Stimulated activated naive CD8-positive, alpha-beta T cell treated with anti-CD3 and anti-CD28 coated beads, Interleukin-15, amount 100 ng/mL, for 72 hours (primary cell): ENCODE results near the gene HAUS3.

Experiments
- ATAC-seq: fragments of 150-1000 bp; cut with Tn5 transposase; 2 replicates; pipeline ENCODE4 v1.10.0; 2021; ENCODE audit warnings: mild to moderate bottlenecking, moderate library complexity
- DNase-seq, 2 donors: peaks; one replicate each; pipeline ENCODE4 v3.0.0; 2021 to 2022
- H3K27ac Mint-ChIP-seq, 2 donors: one replicate each; pipeline ENCODE4 v1.8.0; 2022; ENCODE audit warnings: mild to moderate bottlenecking in 2 of 2, mixed read lengths in 2 of 2, moderate library complexity in 2 of 2
- H3K27me3 Mint-ChIP-seq: one replicate; pipeline ENCODE4 v1.8.0; 2022; ENCODE audit warnings: mixed read lengths
- H3K4me1 Mint-ChIP-seq: one replicate; pipeline ENCODE4 v1.8.0; 2022; ENCODE audit warnings: mild to moderate bottlenecking, mixed read lengths
- H3K4me3 Mint-ChIP-seq, 2 donors: one replicate each; pipeline ENCODE4 v1.8.0; 2022; ENCODE audit warnings: mild to moderate bottlenecking in 2 of 2, mixed read lengths in 2 of 2, moderate library complexity in 1 of 2
- H3K9me3 Mint-ChIP-seq, 2 donors: one replicate each; pipeline ENCODE4 v1.8.0; 2022; ENCODE audit warnings: mixed read lengths in 2 of 2

The HAUS3 gene, protein sequence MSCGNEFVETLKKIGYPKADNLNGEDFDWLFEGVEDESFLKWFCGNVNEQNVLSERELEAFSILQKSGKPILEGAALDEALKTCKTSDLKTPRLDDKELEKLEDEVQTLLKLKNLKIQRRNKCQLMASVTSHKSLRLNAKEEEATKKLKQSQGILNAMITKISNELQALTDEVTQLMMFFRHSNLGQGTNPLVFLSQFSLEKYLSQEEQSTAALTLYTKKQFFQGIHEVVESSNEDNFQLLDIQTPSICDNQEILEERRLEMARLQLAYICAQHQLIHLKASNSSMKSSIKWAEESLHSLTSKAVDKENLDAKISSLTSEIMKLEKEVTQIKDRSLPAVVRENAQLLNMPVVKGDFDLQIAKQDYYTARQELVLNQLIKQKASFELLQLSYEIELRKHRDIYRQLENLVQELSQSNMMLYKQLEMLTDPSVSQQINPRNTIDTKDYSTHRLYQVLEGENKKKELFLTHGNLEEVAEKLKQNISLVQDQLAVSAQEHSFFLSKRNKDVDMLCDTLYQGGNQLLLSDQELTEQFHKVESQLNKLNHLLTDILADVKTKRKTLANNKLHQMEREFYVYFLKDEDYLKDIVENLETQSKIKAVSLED

DNA sequence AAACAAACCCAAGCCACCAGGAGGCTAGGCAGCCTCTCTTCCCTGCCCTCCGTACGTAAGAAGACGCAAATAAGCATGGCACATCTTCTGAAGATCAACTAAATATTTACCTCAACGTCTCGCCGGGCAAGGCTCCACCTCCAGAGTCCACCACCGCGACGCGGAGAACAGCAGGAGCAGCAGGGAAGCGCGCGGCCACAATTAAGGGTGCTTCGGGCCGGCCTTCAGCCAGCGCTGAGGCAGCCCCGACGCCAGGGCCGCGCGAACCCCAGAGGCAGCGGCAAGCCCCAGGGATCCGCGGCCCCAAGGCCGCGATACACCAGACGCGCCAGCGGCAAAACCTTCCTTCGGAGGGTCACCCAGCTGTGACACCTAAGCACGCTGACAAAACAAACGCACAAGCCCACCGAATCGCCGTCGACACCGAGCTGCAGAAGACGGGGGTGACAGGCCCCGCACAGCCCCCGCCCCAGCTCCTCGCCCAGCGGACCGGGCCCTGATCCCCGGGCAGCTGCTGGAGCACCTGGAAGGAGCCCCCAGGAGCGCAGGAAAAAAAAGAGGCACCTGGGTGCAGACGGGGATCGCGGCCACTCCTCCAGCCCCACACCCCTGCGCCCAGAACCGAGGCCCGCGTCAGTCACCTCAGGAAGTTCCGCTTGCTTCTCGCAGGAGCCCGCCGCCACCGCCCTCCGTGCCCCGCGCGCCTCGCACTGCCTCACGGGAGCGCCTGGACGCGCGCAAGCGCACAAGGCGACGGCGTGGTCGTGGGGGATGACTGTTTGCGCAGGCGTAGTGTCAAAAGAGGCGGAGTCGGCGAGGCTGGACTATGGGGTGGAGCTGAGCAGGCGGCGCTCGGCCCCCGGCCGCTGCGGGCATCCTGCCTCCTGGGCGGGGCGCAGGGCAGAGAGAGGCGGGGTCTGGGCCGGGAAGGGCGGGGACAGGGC, at the start of gene HAUS3, which contains the start of gene POLN:
Gene HAUS3 (minus strand): TSS at position 712 of the 944 bp plus-strand sequence. CDS start 1,175 bp downstream, outside the sequence.
Gene POLN (minus strand): TSS at position 712 of the 944 bp plus-strand sequence. CDS start 12,890 bp downstream, outside the sequence.
- H3K27ac Mint-ChIP-seq, result peak within 1 kb of the TSS; percentile 91 to 97
- no peaks in the 10 kb centered on the region for H3K27me3 Mint-ChIP-seq
- DNase-seq (peak; percentile 100), ATAC-seq (peak; percentile 92)
- peak within 1 kb of the TSS; percentile 88 to 96 for H3K4me3 Mint-ChIP-seq
- H3K4me1 Mint-ChIP-seq, result peaks cover 67% of the 10 kb centered on the region
- H3K9me3 Mint-ChIP-seq, result no peaks in the 10 kb centered on the region

DNA sequence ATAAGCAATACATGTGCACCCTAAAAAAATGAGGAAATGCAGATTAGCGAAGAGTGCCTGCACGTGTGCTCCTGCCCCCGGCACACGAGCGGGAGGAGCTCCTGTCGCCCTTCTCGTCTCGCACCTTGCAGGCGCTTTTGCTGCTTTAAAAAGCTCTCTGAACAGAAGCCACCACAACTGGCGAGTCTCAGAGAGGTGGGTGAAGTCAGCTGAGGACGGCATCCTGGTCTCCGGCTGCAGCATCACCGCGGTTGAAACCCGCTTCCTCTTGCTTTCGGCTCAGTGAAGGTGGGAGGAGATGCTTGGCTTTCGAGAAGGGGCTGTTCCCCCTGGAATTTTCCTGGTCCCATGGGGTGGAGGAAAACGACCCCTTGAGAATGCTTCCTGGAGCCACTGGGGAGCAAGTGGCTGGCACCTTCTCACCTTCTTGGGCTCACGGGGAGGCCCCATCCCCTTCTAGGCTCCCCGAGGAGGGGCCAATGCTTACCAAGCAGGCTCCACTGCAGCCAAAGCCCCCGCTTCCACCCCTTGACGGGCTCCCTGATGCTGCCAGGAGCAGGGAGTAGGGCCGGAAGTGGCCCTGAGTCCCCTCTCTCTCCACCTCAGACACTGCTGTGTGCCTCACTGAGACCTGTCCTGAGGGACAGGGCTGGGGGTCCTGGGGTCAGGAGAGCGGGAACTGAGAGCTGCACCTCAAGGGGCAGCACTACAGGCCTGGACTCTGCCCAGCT, 49.2 kb upstream of the HAUS3 start:
- peak overlapping the region in 1 of 2 donors; percentile 95 for H3K27ac Mint-ChIP-seq
- H3K27me3 Mint-ChIP-seq, result no peaks in the 10 kb centered on the region
- peaks cover 53% of the 10 kb centered on the region for H3K4me1 Mint-ChIP-seq
- H3K9me3 Mint-ChIP-seq, result no peaks in the 10 kb centered on the region
- DNase-seq, result peak; percentile 46 to 58
- peak; percentile 87 for ATAC-seq
- peak overlapping the region; percentile 75 to 86 for H3K4me3 Mint-ChIP-seq

DNA sequence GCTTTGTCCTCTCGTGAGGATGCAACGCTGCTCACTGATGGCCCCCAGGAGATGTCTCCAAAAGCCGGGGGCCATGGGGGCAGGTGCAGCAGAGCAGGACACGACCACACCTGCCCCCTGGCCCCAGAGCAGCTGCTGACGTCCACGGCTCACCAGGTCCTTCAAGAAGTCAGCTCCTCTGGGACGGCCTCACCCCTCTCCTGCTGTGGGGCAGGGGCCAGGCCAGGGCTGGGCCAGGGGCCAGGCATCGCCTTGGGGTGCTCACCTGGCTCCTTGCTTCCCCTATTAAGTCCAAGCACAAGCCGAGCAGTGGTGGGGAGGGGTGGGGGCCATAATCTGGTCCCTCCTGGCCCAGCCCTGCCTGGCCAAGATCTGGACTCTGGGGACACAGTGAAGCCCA, 48.6 kb upstream of the HAUS3 start:
- Mint-ChIP-seq H3K9me3 (no peaks in the 10 kb centered on the region), H3K27me3 (no peaks in the 10 kb centered on the region), H3K4me1 (peaks cover 50% of the 10 kb centered on the region), H3K4me3 (peak overlapping the region; percentile 75 to 86), H3K27ac (peak overlapping the region in 1 of 2 donors; percentile 95)
- peak; percentile 16 for ATAC-seq
- DNase-seq, result peak in 1 of 2 donors; percentile 7

DNA sequence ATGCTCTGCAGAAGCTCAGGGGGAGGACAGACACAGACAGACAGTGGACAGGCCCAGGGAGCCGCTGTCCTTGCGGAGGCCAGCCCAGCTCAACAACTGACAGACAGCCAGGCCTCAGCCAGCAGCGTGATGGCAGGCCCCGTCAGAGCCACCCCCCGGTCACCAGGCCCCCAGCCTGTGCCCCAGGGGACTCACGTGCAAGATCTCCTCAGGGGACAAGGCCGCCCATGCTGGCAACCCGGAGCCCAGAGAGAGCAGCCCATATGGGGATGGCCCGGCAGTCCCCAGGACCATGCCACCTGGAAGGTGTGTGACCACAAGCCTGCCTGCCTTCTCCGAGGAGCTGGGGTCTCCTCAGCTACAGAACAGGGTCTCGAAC, 48.0 kb upstream of the HAUS3 start:
- no peak for ATAC-seq
- peak in 1 of 2 donors; percentile 8 for DNase-seq
- Mint-ChIP-seq H3K27ac (no peak overlapping the region), H3K4me1 (peaks cover 50% of the 10 kb centered on the region), H3K4me3 (peak overlapping the region; percentile 47 to 49), H3K9me3 (no peaks in the 10 kb centered on the region), H3K27me3 (no peaks in the 10 kb centered on the region)

DNA sequence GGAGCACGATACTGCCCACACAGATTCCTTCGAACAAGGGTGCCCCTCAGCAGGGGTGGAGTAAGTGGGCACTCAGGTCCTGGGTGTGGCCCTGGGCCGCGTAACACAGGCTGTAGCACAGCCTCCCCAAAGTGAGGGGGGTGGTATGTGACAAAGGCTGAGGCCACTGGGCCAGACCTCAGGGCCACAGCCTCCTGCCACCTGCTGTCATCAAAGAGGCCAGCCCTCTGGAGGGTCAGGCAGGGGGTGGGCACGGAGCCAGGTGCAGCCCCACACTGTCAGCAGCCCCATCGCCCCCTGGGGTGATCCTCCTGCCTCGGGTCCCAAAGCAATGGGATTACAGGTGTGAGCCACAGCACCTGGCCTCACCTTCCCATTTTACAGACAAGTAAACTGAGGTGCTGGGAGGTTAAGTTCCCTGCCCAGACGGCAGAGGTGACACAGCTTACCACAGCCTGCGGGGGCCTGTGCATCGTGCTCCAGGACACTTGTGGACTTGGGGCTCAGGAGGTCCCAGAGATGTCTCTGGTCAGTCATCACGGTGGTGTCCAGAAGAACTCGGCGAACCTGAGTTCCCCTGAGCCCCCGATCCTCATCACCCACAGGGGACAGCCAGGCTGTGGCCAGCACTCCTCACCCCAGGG, 47.5 kb upstream of the HAUS3 start:
- DNase-seq, result peak in 1 of 2 donors; percentile 7
- Mint-ChIP-seq H3K4me1 (peaks cover 50% of the 10 kb centered on the region), H3K9me3 (no peaks in the 10 kb centered on the region), H3K4me3 (no peak overlapping the region), H3K27ac (no peak overlapping the region), H3K27me3 (no peaks in the 10 kb centered on the region)
- ATAC-seq, result no peak

DNA sequence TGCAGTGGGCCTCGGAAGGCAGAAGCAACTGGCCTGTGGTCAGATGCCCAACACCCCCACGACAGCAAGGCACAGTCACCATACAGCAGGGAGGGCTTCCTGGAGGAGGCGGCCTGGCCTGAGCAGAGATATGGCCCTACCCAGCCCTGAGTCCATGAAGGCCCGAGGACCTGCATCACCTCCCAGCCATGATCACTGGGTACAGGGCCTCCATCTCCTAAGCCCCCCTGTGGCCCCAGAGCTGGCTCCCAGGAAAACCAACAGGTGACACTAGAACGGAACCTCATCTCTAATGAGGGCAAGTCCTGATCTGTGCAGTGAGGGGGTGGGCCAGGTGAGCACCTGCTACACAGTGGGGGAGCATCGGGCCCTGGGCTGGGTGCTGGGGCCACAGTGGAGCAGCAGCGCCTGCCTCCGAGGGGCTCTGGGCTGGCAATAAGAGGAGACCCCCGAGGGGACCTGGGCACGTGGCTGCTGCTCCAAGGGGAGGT, 46.2 kb upstream of the HAUS3 start:
- Mint-ChIP-seq H3K27me3 (no peaks in the 10 kb centered on the region), H3K27ac (no peak overlapping the region), H3K4me3 (no peak overlapping the region), H3K9me3 (peaks cover 2 to 6% of the 10 kb centered on the region in 2 donors), H3K4me1 (peaks cover 49% of the 10 kb centered on the region)
- DNase-seq (no peak), ATAC-seq (no peak)

DNA sequence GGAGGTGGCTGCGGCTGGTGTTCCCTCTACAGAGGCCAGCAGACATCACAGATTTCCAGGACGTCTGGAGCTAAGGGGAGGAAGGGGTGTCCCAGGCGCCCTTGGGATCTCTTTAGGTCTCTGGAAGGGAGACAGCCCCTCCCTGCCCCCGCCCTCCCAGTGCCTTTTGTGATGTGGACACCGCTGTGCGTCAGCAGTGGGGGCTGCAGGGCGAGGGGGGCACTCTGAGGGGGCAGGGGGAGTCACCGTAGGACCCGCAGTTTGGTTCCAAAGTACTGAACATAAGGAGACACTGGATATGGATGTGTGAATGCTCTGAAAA, 45.6 kb upstream of the HAUS3 start:
- no peaks in the 10 kb centered on the region for H3K27me3 Mint-ChIP-seq
- H3K4me3 Mint-ChIP-seq, result no peak overlapping the region
- peaks cover 54% of the 10 kb centered on the region for H3K4me1 Mint-ChIP-seq
- DNase-seq, result no peak
- no peak for ATAC-seq
- H3K9me3 Mint-ChIP-seq, result peaks cover 5 to 7% of the 10 kb centered on the region in 2 donors
- no peak overlapping the region for H3K27ac Mint-ChIP-seq

DNA sequence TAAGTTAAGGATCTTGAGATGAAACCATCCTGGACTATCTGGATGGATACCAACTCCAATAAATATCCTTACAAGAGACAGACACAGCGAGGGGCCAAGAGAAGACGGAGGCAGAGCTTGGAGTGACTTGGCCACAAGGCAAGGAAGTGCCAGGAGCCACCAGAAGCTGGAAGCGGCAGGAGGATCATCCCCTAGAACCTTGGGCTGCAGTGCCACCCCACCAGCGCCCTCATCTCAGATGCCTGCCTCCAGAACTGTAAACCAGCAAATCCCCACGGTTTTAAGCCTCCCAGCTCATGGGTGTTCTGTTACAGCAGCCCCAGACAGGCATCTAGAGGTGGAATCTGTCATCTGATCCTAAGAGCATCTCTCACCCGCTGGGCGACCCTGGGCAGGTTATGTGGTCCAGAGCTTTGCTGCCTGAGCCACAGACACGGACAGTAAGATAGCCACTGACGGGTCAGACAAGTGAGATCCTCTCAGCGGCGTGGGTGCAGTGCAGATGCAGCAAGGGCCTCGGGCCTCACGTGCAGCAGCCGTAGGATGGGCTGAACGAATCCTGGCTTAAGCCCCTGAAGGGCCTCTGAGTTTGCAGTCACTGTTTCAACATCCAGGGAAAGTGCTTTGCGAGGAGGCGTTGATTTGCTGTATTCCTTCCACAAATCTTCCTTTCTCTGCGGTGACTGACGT, 45.1 kb upstream of the HAUS3 start:
- DNase-seq, result no peak
- no peak overlapping the region for H3K4me3 Mint-ChIP-seq
- no peak for ATAC-seq
- H3K4me1 Mint-ChIP-seq, result peaks cover 57% of the 10 kb centered on the region
- peaks cover 5 to 7% of the 10 kb centered on the region in 2 donors for H3K9me3 Mint-ChIP-seq
- no peaks in the 10 kb centered on the region for H3K27me3 Mint-ChIP-seq
- no peak overlapping the region for H3K27ac Mint-ChIP-seq

DNA sequence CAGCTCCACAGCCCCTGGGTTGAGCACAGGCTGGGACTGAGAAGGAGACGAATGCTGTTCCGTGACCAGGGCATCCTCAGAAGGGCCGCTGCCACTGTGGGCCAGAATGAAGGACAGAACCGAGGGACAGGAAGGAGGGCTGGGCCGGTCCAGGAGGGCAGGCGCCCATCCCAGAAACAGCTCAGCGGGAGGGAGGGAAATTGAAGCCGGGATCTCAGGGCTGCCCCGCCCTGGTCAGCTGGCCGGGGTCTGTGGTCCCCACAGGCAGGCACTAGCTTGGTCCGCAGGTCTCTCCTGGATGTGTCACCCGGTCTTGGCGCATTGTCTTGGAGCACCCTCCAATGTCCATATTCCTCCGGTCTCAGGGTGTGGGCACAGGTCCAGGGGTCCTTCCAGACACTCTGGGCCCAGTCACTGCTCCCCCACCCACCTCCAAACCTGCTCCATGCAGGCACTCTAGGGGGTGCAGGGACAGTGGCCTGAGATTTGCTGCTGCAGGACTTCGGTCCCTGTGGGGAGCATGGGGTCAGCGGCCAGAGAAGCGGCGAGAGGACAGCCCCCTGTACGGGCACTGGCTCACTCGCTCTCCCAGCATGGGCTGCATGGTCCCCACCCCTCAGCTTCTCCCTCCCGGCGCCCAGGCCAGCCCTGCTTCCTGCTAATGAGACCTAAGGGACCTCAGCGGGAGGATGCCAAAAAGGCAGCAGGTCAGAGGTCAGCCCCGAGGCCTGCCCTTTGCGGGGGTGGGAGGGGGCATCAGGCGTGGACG, 43.9 kb upstream of the HAUS3 start:
- Mint-ChIP-seq H3K4me1 (peaks cover 57% of the 10 kb centered on the region), H3K27ac (peak overlapping the region in 1 of 2 donors; percentile 13), H3K4me3 (no peak overlapping the region), H3K9me3 (peaks cover 5 to 7% of the 10 kb centered on the region in 2 donors), H3K27me3 (no peaks in the 10 kb centered on the region)
- ATAC-seq (no peak), DNase-seq (no peak)

DNA sequence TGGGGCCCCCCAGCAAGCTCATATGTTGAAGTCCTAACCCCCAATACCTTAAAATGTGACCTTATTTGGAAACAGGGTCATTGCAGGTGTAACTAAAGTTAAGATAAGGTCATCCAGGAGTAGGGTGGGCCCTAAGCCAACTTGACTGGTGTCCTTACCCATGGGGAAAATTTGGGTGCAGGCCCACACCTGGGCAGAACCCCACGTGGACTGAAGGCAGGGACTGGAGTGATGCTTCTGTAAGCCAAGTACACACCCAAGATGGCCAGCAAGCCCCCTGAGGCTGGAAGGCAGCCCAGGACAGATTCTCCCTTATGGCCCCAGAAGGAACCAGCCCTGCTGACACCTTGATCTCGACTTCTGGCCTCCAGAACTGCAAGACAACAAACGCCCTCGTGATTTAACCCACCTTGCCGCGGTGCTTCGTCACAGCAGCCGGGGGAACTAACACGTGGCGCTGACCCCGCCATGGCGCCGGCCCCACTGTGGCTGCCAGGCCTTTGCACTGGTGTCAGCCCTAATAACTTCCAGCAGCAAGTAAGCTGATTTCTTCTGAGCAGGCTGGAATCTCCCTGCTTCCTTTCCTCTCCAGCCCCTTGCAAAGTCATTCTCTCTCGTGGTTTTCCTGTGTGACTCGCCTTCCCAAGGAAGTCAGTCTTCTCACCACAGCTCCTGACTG, 43.2 kb upstream of the HAUS3 start:
- peaks cover 5 to 7% of the 10 kb centered on the region in 2 donors for H3K9me3 Mint-ChIP-seq
- no peaks in the 10 kb centered on the region for H3K27me3 Mint-ChIP-seq
- ATAC-seq (no peak), DNase-seq (no peak)
- no peak overlapping the region for H3K4me3 Mint-ChIP-seq
- H3K27ac Mint-ChIP-seq, result peak overlapping the region; percentile 13 to 27
- H3K4me1 Mint-ChIP-seq, result peaks cover 52% of the 10 kb centered on the region

DNA sequence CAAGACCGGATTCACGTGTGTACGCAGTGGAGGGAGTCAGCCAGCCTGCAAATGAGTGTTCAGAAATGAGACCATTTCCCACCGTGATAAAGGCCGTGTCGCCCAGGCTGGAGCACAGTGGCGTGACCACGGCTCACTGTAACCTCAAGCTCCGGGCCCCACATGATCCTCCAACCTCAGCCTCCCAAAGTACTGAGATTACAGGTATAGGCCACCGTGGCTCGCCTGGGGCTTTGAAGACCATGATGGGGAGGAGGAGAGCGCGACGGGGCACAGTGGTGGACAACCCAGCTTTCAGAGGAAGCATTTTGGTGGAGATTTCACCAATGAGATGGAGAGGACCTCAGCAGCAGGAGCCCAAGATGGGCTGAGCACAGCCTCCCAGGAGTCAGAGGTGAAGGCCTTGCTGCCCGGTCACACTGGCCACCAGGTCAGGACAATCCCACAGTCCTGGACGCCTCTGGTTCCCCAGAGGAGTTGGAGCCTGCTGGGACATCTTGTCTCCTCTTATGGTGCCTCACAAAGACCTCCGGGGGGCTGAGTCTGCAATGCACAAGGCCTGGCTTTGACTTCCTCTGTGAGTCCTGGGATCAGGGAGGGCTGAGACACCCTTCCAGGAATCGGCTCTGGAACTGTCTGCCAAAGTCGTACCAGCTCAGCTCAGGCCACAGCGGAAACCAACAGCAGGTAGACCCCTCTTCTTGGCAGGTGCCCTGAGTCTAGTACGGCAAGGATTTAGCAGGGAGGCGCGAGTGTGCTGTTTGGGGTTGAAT, 42.4 kb upstream of the HAUS3 start:
- ATAC-seq, result no peak
- no peak for DNase-seq

DNA sequence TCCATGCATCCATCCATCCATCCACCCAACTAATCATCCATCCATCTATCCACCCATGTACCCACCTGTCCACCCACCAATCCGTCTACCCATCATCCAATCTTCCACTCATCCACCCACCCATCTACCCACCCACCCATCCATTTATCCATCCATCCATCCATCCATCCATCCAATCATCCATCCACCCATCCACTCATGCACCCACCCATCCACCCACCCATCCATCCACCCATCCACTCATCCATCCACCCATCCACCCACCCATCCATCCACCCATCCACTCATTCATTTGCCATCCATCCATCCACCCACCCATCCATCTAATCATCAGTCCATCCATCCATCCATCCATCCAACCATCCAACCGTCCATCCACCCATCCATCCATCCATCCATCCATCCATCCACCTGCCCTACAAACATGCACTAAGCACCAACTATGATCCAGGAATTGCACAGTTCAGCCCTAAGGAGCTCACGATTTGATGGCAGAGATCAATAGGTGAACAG, 41.3 kb upstream of the HAUS3 start:
- DNase-seq (no peak), ATAC-seq (no peak)
- Mint-ChIP-seq H3K9me3 (peaks cover 5 to 7% of the 10 kb centered on the region in 2 donors), H3K4me1 (peaks cover 45% of the 10 kb centered on the region), H3K4me3 (no peak overlapping the region), H3K27ac (no peak overlapping the region), H3K27me3 (no peaks in the 10 kb centered on the region)

More for the DNA sequence above, 42.4 kb upstream of the HAUS3 start:
- H3K4me3 Mint-ChIP-seq, result no peak overlapping the region
- H3K27ac Mint-ChIP-seq, result no peak overlapping the region
- peaks cover 5 to 7% of the 10 kb centered on the region in 2 donors for H3K9me3 Mint-ChIP-seq
- no peaks in the 10 kb centered on the region for H3K27me3 Mint-ChIP-seq
- H3K4me1 Mint-ChIP-seq, result peaks cover 48% of the 10 kb centered on the region
